ENCODE measurements around the gene DLGAP3. TPM values are rescaled to one million over a fixed set of nuclear protein-coding genes. Genes with fewer than 3 reads are reported as not detected.

Gene DLGAP3
- total RNA-seq, 1 donor from 2014 or later, result 0.18 TPM

- Histone ChIP-seq H3K4me1 (peaks cover 18% of the 10 kb centered on the region), H3K36me3 (no peaks in the 10 kb centered on the region), H3K27me3 (ENCODE audit: low read depth) (peaks cover 4% of the 10 kb centered on the region), H3K4me3 (no peak overlapping the region), H3K27ac (no peak overlapping the region), H3K9me3 (no peaks in the 10 kb centered on the region)
- intact Hi-C loops (cut with DNase I), result no loop called here
- TF ChIP-seq, protein P1, sequence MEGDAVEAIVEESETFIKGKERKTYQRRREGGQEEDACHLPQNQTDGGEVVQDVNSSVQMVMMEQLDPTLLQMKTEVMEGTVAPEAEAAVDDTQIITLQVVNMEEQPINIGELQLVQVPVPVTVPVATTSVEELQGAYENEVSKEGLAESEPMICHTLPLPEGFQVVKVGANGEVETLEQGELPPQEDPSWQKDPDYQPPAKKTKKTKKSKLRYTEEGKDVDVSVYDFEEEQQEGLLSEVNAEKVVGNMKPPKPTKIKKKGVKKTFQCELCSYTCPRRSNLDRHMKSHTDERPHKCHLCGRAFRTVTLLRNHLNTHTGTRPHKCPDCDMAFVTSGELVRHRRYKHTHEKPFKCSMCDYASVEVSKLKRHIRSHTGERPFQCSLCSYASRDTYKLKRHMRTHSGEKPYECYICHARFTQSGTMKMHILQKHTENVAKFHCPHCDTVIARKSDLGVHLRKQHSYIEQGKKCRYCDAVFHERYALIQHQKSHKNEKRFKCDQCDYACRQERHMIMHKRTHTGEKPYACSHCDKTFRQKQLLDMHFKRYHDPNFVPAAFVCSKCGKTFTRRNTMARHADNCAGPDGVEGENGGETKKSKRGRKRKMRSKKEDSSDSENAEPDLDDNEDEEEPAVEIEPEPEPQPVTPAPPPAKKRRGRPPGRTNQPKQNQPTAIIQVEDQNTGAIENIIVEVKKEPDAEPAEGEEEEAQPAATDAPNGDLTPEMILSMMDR (IDR thresholded peaks at IDR 0.05), result no peak
- no peak for DNase-seq
- no peak for ATAC-seq
Observed at GRCh38 chr1:34868230-34869049, 61.0 kb downstream of the DLGAP3 start.

DNA sequence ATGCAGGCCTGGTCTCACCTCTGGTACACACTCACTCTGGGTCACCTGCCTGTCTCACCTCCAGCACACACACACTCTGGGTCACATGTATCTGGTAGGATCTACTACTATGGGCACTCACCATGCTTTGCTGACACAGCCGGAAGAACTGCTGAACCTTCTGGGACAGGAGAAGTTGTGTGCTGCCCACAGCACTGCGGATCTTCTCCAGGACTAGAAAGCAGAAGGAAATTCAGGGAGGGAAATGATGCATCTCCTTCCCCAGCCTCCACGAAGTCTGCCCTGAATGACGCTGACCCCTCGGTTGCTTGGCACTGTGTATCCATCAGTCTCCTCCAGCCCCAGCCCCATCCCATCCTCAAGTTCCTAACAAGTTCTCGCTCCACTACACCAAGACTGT is 62.0 kb downstream of the DLGAP3 start:
- ATAC-seq, result peak in 1 of 2 donors; percentile 1
- intact Hi-C loops (cut with DNase I), result no loop called here

DNA sequence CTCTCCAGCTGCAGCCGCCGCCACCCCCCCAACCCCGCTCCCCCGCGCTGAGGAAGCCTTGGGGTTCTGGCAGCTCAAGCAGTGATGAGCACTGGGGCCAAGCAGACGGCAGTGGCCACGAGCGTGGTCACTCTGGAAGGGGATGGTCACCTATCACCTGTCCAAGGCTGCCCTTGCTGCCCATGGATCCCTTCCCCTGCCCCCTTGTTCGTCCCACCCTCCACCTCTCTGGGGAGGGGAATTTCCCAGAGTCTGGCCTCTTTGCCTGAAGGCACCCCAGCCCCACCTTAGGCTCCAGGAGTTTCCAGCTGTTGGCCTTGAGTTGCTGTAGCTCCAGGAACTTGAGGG is 62.7 kb downstream of the DLGAP3 start:
- Histone ChIP-seq H3K9me3 (no peaks in the 10 kb centered on the region), H3K36me3 (no peaks in the 10 kb centered on the region), H3K4me3 (peak overlapping the region; percentile 83), H3K4me1 (peaks cover 18% of the 10 kb centered on the region), H3K27me3 (ENCODE audit: low read depth) (no peaks in the 10 kb centered on the region), H3K27ac (peak overlapping the region; percentile 86)
- no peak for ATAC-seq
- TF ChIP-seq, protein P1 (IDR thresholded peaks at IDR 0.05), result no peak
- intact Hi-C loops (cut with DNase I), result no loop called here
- DNase-seq, result no peak

More for the DNA sequence above, 62.0 kb downstream of the DLGAP3 start:
- peaks cover 18% of the 10 kb centered on the region for H3K4me1 ChIP-seq
- DNase-seq, result no peak
- no peak overlapping the region for H3K4me3 ChIP-seq
- H3K9me3 ChIP-seq, result no peaks in the 10 kb centered on the region
- no peaks in the 10 kb centered on the region for H3K36me3 ChIP-seq
- H3K27ac ChIP-seq, result no peak overlapping the region
- H3K27me3 ChIP-seq (ENCODE audit: low read depth), result no peaks in the 10 kb centered on the region
- TF ChIP-seq, protein P1 (IDR thresholded peaks at IDR 0.05), result no peak

GRCh38 chr1:34865981-34866761 is 63.3 kb downstream of the DLGAP3 start:
- Histone ChIP-seq H3K27ac (peak overlapping the region; percentile 86), H3K4me3 (peak overlapping the region; percentile 83), H3K4me1 (peaks cover 18% of the 10 kb centered on the region), H3K9me3 (no peaks in the 10 kb centered on the region), H3K27me3 (ENCODE audit: low read depth) (no peaks in the 10 kb centered on the region), H3K36me3 (no peaks in the 10 kb centered on the region)
- TF ChIP-seq, protein P1 (IDR thresholded peaks at IDR 0.05), result peak; percentile 99
- intact Hi-C loops (cut with DNase I), result no loop called here
- peak; percentile 91 to 92 for ATAC-seq
- peak; percentile 93 for DNase-seq

GRCh38 chr1:34865573-34865972 is 63.9 kb downstream of the DLGAP3 start:
- TF ChIP-seq, protein P1 (IDR thresholded peaks at IDR 0.05), result no peak
- Histone ChIP-seq H3K4me3 (peak overlapping the region; percentile 83), H3K4me1 (peaks cover 18% of the 10 kb centered on the region), H3K27ac (peak overlapping the region; percentile 86), H3K27me3 (ENCODE audit: low read depth) (no peaks in the 10 kb centered on the region), H3K9me3 (no peaks in the 10 kb centered on the region), H3K36me3 (no peaks in the 10 kb centered on the region)
- intact Hi-C loops (cut with DNase I), result no loop called here
- ATAC-seq (peak; percentile 5 to 19), DNase-seq (no peak)

Data from lower lobe of right lung (tissue), 2 donors.